SK-N-DZ (cell line): Measurements from ENCODE around the gene TRIM3.

Experiments
- DNase-seq: peaks from one replicate; pipeline ENCODE4 v3.0.0-alpha.2; 2015; ENCODE audit warnings: low spot score

TRIM3 gene

GRCh38 chr11:6401464-6401863 is 72.3 kb downstream of the TRIM3 start:
- no peak for DNase-seq

GRCh38 chr11:6400431-6401345 is 73.1 kb downstream of the TRIM3 start:
- DNase-seq: no peak
